NCI-H69 (cell line): ENCODE measurements around the gene AP3D1.

Source experiments
- DNase-seq: peaks from one replicate; lab custom pipeline; 2025; lab: John Stamatoyannopoulos, UW

AP3D1 gene

DNA sequence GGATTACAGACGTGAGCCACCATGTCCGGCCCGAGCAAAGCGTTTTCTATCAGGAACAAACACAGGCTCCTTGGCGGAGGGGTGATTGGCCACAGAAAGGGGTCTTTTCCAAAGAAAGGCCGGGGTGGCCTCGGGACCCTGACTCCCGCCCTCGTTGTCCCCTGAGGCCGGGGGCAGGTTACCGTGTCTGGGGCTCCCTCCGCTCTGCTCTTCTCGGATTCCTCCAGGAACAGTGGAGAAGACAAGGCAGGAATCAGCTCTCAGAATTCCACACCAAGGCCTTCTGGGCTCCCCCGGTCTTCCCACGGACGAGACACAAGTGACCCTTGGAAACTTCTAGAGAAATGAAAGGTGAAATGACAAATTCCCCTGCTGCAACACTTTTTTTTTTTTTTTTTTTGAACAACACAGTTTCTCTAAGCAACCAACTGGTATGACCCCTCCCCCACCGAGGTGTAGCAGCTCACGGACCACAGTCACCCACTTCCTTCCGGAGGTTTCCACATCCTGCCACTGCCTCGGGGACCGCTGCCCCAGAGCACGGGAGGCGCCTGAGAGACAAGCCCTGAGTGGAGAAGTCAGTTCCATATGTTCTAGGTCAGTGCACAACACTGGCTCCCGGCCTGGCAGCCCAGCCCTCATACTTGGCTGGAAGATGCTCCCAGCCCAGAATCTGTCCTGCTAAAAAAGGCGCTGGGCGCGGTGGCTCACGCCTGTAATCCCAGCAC is 66.2 kb downstream of the AP3D1 start:
- DNase-seq = no peak

GRCh38 chr19:2083174-2083854 is 68.1 kb downstream of the AP3D1 start:
- DNase-seq = no peak

DNA sequence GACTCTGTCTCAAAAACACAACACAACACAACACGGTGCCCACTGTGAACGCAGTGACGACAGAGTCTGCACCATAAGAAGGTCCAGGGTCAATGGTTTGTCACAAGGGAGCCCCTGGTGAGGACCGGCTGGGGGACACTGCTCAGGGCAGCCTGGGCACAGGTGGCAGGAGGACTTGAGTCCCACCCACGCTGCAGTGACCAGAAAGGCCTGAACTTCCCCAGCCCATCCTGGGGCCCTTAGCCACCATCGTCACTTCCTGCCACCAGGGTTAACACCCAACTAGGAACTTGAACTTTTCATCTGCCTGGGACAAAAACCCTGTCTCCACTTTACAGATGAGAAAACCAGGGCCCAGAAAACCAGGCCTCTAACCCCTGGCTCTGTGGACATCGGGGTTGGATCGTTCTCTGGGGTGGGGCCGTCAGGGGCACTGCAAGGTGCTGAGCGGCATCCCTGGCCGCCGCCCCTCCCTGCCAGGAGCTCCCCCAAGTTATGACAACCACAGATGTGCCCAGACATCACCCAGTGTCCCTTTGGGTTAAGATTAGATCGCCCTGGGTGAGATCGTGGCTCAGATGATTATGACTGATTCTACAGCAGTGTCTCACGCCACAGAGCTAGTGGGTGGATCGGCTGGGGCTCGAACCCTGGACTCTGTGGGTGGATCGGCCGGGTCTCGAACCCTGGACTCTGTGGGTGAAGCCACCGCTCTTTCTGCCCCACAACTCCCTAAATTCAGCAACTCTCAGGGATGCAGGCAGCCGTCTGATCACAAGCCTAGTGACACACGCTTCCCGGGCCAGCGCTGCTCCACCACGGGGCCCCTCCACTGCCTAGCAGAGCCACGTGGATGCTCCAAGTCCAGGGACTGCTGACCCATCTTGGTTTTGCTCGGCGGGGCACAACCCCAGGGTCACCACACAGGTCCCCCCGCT is 69.2 kb downstream of the AP3D1 start:
- no peak for DNase-seq

DNA sequence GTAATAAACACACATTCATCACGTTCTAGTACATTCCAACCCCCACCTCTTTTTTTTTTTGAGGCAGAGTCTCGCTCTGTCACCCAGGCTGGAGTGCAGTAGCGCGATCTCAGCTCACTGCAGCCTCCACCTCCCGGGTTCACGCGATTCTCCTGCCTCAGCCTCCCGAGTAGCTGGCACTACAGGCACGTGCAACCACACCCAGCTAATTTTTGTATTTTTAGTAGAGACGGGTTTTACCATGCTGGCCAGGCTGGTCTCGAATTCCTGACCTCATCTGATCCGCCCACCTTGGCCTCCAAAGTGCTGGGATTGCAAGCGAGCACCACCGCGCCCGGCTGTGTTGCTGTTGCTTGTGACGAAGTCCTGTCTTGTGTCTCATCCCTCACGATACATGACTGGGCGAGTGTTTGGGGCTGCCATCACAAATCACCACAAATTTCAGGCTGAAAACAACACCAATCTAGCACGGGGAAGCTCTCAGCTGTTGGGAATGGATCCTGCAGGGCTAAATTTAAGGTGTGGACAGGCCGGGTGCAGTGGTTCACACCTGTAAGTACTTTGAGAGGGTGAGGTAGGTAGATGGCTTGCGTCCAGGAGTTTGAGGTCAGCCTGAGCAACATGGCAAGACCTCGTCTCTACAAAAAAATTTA is 70.9 kb downstream of the AP3D1 start:
- DNase-seq = no peak

DNA sequence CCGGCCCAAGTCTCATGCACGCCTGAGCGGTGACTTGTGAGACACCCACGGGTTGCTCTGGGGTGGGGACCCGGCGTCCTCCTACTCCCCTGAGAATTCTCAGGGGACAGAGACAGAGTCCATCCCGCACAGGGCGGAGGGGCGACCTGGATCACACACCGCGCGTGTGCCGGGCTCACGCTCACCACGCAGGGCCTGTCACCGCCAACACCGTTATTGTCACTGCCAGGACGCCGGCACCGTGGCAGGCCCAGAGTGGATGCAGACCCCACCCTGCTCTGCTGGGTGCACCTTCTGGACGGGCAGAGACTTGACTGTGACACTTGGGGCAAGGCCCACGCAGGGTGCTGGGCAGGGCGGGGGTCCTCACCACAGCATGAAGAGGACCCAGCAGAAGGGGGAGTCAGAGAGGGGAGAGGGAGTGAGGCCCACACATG is 71.5 kb downstream of the AP3D1 start:
- no peak for DNase-seq

DNA sequence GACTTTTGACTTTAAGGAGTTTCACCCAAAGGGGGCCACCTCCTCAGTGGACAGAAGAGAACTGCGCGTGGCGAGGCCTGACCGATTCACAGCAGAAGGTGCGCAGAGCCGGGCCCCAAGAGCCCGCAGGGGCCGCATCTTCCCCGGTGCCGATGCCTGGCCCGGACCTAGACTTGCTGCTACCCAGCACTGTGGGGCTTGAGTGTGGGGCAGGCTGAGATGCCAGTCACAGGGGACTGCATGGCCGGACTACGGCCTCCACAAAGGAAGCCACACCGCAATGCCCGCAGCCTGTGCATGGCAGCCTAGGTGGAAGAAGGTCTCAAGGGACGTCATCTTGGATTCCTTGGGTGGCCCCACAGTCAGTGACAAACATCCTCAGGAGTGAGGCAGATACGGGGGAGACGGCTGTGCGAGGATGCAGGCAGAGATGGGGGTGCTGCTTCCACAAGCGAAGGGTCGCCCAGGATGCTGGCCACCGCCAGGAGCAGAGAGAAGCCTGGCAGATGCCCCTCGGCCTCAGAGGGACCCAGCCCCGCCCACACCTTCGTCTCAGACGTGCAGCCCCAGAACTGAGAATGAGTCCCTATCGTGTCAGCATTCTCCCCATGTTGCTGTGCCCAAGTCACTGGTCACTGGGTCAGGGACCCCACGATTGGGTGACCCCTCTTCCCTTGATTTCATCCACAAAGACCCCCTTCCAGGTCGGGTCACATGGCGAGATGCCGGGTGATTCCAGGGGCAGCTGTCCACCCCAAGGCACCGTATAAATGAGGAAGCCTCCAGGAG is 72.1 kb downstream of the AP3D1 start:
- DNase-seq = no peak

- DNase-seq = no peak
These were observed 73.3 kb downstream of the AP3D1 start for GRCh38 chr19:2077833-2078619.

- no peak for DNase-seq
These were observed 74.0 kb downstream of the AP3D1 start for GRCh38 chr19:2077398-2077797.

DNA sequence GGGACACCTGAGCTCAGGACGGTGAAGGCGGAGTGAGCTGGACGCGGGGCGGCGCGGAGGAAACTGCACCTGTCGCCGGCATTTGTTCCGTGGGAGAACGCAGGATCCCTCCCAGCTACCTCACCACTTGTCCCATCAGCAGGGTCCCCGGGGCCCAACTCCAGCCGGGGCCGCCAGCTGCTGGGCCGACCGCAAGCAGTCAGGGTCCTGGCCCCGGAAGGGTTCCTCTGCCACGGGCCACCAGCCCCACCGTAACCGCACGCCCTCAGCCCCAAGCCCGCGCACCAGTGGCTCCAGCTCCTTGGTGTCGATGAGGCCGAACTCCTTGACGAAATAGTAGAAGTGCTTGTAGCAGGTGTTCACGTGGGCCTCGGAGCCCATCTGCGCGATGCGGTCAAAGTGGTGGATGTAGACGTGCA is 74.8 kb downstream of the AP3D1 start:
- DNase-seq = no peak

DNA sequence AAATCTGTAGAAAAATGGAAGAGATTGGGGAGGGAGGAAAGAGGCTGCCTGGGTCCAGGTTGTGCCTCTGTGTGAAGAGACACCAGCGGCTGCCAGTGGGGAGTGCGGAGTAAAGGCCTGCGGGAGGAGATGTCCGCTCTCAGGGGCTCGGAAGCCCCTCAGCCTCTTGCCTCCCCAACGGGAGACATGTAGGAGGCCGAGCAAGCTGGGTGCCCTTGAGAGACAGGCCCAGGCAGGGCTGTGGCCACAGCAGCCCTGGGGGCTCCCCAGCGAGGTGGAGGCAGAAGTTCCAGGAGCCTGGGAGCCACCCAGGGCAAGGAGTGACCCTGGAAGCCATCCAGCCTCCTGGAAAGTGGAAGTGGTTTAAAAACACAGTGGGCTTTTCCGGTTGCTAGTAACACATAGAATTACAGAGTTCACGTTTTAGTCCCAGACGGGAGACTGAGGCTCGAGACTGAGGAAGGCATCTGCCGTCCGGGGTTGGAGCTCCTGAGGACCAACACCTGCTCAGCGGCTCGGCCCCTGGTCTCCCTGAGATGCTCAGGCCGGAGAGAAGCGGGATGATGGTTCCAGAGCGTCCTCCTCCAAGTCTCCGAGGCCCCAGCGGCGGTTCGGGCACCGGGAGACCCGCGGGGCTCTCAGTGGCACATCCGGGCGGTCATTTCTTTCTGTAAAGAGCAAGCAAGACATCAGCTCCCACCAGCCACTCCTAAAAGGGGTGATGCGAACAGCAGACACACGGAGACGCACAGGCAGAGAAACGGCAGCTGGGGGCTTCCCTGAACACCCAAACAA is 78.4 kb downstream of the AP3D1 start:
- DNase-seq = no peak

DNA sequence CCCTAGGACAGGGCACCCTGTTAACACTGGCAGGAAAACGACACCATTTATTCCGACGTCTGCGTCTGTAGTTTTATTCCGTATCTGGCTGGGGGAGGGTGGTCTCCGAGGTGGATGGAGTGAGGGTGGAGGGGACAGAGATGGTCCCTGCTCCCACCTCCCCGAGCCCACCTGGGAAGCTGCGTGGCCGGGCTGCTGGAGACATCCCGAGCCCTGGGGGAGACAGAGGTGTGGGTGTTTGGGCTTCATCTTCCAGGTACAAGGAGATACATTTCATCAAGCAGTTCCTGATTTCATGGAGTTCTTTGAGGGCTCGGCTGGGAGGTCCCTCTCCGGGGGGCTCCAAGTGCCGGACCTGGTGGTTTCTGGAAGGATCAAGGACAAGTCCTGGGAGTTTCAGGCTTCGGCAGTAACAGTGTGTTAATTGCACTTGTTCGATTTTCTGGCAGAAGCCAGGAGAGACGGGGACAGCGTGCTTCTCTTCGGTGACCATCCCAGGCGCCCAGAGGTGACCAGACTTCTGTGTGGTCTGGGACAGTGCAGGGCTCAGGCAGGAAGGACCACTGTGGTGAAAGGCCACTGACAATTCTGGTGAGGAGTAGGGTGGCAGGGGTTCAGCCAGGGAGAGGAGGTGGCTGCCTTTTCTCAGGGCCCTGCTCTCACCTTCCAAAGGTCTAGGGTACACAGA is 80.2 kb downstream of the AP3D1 start:
- DNase-seq = no peak

DNA sequence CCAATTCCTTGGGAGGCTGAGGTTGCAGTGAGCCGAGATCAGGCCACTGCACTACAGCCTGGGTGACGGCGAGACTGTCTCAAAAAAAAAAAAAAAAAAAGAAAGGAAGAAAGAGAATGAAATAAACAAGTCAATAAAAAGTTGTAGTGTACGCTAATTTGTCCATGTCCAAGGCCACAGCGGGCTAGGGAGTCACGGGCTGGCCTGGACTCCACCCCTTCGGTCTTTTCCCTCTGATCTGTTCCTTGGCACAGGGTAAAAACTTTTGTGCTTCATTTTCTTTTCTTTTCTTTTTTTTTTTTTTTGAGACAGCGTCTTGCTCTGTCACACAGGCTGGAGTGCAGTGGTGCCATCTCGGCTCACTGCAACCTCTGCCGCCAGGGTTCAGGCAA is 80.9 kb downstream of the AP3D1 start:
- no peak for DNase-seq

DNA sequence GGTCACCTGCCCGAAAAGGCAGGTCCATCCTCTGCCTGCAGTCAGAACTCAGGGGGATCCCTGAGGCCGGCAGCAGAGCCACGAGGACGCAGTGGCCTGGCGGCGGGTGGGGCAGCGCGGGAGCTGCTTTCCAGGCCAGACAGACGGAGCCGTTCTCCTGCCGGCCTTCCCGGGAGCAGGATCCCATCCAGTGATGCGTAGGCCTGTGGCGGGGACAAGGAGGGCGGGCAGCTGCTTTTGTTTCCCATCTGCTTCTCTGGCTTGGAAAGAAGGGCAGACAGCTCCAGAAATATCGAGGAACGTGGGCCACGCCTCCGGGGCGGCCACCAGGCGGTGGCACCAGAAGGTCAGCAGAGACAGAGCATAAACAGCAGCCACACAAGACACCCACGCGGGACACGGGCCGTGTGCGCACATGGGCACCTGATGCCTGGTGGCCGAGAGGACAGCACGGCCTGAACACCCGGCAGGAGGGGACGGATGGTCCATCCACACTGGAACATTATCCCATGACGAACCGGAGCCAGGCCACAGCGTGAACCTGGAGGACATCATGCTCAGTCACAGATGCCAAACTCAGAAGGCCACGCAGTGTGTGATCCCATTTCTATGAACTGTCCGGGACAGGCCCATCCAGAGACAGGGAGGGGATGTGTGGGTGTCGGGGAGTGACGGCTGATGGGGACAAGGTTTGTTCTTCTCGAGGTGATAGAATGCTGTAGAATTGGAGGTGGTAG is 86.4 kb downstream of the AP3D1 start:
- no peak for DNase-seq

DNA sequence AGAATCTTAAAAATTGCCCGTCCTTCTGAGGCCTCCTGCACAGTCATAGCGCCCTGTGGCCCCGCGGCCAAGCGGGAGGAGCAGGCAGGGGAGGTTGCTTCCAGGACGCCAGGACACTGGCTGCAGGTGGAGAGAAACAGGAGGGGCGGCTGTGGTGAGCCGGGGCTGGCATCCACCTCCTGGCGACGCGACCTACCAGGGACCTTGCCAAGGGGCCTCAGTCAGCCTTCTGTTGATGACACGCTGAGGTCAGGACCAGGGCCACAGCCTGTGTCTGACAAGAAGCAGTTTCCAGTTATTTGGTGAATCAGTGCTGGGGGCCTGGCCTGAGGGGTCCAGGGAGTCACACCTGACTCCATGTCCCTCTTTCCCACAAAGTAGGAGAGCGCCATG is 87.0 kb downstream of the AP3D1 start:
- no peak for DNase-seq

- DNase-seq = no peak
These were observed 87.5 kb downstream of the AP3D1 start for GRCh38 chr19:2063824-2064223.

- no peak for DNase-seq
These were observed 88.6 kb downstream of the AP3D1 start for GRCh38 chr19:2062770-2063169.

- no peak for DNase-seq
These were observed 89.0 kb downstream of the AP3D1 start for GRCh38 chr19:2062389-2062729.
